Retinal pigment epithelial cell (primary cell): ENCODE data around the gene FAR1.
"Not testable (repeated sequence)": the region's sequence is repeated elsewhere in the genome, so short reads cannot be mapped to it uniquely, and the experiment has no call there.

Experiments
- DNase-seq: peaks from one replicate; pipeline ENCODE4 v3.0.0-alpha.2; 2010; ENCODE audit warnings: low read depth
- H3K4me3 ChIP-seq: 2 replicates; pipeline ENCODE4 v1.5.1; 2011; ENCODE audit warnings: mild to moderate bottlenecking, low read length, control low read depth, moderate library complexity
- CTCF ChIP-seq: conservative IDR thresholded peaks from 2 replicates; pipeline ENCODE4 v1.5.1; 2011; ENCODE audit warnings: low read depth, low read length, control low read depth, inconsistent platforms

The FAR1 gene, protein sequence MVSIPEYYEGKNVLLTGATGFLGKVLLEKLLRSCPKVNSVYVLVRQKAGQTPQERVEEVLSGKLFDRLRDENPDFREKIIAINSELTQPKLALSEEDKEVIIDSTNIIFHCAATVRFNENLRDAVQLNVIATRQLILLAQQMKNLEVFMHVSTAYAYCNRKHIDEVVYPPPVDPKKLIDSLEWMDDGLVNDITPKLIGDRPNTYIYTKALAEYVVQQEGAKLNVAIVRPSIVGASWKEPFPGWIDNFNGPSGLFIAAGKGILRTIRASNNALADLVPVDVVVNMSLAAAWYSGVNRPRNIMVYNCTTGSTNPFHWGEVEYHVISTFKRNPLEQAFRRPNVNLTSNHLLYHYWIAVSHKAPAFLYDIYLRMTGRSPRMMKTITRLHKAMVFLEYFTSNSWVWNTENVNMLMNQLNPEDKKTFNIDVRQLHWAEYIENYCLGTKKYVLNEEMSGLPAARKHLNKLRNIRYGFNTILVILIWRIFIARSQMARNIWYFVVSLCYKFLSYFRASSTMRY

DNA sequence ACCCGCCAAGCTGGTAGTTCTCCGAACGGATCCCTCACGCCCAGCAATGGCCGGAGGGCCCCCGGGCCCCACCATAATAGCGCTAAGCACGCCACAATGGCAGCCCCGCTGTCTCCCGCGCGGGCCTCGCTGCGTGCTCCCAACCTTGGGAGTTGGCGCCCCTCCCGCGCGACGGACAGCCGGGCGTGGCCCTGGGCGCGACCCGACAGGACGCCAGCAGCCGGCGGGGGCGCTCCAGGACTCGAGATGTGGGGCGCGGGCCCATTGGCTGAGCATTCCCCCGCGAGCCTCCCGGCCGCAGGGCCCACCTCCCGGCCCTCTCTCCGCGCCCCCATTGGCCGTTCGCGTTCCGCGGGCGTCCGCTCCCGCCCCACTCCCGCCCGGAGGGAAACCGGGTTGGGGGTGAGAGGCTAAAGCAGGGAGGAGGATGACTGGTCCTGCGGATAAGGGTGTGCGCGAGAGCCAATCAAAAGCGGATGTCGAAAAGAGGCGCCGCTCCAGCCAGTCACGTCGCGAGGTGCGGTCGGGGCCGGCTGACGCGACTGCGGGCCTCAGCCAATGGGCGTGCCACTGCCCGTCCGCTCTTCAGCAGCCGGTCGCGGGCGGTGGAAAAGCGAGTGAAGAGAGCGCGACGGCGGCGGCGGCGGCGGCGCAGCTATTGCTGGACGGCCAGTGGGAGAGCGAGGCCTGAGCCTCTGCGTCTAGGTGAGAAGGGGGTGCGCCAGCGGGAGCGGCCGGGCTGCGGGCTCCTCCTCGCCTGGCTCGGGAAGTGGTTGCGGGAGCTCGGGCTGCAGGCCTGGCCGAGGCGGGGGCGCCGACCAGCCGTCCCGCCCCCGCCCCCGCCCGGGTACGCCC is at the start of gene FAR1:
TSS of gene FAR1 (plus strand) at position 567 of the 855 bp plus-strand sequence. CDS start 26,098 bp downstream, outside the sequence.
- TF ChIP-seq CTCF: no peak
- peak within 1 kb of the TSS; percentile 82 for H3K4me3 ChIP-seq

GRCh38 chr11:13620063-13620462 is 48.4 kb upstream of the FAR1 start:
- TF ChIP-seq CTCF: no peak
- no peak for DNase-seq
- H3K4me3 ChIP-seq: no peak overlapping the region

More for the DNA sequence above, at the start of gene FAR1:
- peak; percentile 98 for DNase-seq

DNA sequence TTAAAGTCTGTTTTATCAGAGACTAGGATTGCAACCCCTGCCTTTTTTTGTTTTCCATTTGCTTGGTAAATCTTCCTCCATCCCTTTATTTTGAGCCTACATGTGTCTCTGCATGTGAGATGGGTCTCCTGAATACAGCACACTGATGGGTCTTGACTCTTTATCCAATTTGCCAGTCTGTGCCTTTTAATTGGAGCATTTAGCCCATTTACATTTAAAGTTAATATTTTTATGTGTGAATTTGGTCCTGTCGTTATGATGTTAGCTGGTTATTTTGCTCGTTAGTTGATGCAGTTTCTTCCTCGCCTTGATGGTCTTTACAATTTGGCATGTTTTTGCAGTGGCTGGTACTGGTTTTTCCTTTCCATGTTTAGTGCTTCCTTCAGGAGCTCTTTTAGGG is 41.6 kb upstream of the FAR1 start:
- DNase-seq: not testable (repeated sequence)

GRCh38 chr11:13628634-13629033 is 39.8 kb upstream of the FAR1 start:
- not testable (repeated sequence) for DNase-seq, H3K4me3 ChIP-seq

More for the DNA sequence above, 41.6 kb upstream of the FAR1 start:
- not testable (repeated sequence) for H3K4me3 ChIP-seq

DNA sequence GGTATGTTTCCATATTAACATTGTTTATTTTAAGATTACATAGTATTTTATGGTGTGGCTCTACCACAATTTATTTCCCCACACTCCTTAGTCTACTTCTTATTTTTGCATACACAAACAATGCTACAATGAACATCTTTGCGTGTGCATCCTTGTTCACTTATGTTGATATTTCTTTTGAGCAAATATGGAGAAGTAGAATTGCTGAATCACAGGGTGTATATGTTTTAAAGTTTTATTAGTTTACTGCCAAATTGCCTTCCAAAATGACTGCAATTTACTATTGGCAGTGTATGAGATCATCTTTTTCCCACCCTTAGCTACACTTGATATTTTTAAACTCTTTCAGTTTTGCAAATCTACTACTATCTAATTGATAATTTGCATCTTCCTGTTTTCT is 38.7 kb upstream of the FAR1 start:
- DNase-seq: no peak
- no peak for TF ChIP-seq CTCF
- no peak overlapping the region for H3K4me3 ChIP-seq

DNA sequence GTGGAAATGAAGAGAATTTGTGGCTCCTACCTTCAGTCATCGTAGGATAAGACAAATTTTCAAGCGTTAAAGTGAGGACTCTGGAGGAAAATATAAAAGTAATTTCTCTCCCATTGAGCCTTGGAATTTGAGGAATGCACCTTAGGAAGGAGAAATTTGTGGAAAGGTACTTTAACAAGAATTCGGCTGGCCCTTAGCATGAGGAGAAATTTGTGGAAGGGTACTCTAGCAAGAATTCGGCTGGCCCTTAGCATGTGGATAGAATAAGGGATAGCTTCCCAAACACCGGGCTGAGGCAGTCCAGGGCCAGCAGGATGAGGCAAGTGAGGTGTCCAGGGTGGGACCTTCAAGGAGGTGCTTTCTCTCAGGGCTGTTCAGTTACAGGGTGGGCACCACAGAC is 33.2 kb upstream of the FAR1 start:
- no peak for TF ChIP-seq CTCF
- H3K4me3 ChIP-seq: no peak overlapping the region
- no peak for DNase-seq

DNA sequence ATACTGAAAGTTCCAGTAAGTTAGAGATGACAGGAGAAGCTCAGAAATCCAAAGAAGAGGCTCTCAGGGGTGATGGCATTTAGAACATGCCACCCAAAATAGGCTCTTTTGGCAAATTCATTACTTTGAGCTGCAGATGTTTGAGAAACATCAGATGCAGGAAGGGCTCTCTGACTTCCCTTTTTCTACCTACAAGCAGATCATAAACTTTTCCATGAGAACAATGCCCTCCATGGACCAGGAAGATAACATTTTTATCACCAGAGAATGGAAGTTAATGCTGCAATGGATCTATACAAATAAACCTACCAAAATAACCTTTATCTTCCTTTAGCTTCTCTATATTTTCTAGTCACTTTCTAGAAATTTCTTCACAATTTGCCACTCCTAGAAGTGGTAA is 32.7 kb upstream of the FAR1 start:
- no peak for TF ChIP-seq CTCF
- DNase-seq: no peak
- no peak overlapping the region for H3K4me3 ChIP-seq
